NB4 (cell line): Measurements from ENCODE around the gene KLC1.

Experiments used
- POLR2A ChIP-seq: IDR thresholded peaks from 2 replicates; pipeline ENCODE4 v1.6.1; 2011; ENCODE audit warnings: mild to moderate bottlenecking; ENCODE audit not compliant: insufficient read length; ENCODE audit errors: extremely low read depth
- TF ChIP-seq, protein P1 (sequence below): IDR thresholded peaks from one replicate; pipeline ENCODE4 v1.5.1; 2012; ENCODE audit warnings: low read depth, low read length
- TF ChIP-seq, protein P2 (sequence below): IDR thresholded peaks from 2 replicates; pipeline ENCODE4 v1.6.1; 2011; ENCODE audit warnings: low read depth, low read length

DNA sequence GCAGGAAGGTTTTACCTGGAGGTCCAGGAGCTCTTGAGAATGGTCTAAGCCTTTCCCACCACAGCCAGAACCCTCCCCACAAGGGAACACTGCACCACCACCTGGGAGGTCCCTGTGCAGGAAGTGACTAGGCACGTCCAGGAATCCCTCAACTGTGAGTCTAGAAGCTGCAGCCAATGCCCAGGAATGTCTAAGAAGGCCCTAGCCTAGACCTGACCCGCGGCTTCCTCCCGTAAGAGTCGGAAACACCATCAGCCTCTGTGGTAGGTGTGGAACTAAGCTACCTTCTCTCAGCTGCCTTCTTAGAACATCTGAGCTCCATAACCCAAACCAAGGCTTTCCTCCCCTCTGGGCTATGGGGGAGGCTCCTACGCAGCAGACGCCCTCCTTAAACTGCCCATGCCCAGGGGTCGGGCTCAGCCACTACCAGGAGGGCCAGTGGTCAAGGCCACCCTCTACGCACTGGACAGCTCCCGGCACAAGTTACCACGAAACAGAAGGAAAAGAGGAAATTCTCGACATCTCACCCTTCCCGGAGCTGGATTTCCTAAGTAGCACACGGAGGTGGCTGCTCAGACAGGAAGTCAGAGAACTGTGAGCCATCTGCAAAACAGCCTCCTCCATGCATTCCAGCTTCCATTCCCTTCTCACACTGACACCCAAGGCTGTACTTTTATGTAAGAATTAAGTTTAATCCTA is 112.1 kb downstream of the KLC1 start:
- TF ChIP-seq, protein P1, sequence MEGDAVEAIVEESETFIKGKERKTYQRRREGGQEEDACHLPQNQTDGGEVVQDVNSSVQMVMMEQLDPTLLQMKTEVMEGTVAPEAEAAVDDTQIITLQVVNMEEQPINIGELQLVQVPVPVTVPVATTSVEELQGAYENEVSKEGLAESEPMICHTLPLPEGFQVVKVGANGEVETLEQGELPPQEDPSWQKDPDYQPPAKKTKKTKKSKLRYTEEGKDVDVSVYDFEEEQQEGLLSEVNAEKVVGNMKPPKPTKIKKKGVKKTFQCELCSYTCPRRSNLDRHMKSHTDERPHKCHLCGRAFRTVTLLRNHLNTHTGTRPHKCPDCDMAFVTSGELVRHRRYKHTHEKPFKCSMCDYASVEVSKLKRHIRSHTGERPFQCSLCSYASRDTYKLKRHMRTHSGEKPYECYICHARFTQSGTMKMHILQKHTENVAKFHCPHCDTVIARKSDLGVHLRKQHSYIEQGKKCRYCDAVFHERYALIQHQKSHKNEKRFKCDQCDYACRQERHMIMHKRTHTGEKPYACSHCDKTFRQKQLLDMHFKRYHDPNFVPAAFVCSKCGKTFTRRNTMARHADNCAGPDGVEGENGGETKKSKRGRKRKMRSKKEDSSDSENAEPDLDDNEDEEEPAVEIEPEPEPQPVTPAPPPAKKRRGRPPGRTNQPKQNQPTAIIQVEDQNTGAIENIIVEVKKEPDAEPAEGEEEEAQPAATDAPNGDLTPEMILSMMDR, result no peak
- no peak for TF ChIP-seq POLR2A
- TF ChIP-seq, protein P2, sequence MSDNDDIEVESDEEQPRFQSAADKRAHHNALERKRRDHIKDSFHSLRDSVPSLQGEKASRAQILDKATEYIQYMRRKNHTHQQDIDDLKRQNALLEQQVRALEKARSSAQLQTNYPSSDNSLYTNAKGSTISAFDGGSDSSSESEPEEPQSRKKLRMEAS, result no peak
